ENCODE data around the gene CCND1. TPM values are rescaled to one million over a fixed set of nuclear protein-coding genes. Genes with fewer than 3 reads are reported as not detected.

CCND1 gene
- total and polyA plus RNA-seq, 11 donors: 27.9 to 312 (median 144) TPM

DNA sequence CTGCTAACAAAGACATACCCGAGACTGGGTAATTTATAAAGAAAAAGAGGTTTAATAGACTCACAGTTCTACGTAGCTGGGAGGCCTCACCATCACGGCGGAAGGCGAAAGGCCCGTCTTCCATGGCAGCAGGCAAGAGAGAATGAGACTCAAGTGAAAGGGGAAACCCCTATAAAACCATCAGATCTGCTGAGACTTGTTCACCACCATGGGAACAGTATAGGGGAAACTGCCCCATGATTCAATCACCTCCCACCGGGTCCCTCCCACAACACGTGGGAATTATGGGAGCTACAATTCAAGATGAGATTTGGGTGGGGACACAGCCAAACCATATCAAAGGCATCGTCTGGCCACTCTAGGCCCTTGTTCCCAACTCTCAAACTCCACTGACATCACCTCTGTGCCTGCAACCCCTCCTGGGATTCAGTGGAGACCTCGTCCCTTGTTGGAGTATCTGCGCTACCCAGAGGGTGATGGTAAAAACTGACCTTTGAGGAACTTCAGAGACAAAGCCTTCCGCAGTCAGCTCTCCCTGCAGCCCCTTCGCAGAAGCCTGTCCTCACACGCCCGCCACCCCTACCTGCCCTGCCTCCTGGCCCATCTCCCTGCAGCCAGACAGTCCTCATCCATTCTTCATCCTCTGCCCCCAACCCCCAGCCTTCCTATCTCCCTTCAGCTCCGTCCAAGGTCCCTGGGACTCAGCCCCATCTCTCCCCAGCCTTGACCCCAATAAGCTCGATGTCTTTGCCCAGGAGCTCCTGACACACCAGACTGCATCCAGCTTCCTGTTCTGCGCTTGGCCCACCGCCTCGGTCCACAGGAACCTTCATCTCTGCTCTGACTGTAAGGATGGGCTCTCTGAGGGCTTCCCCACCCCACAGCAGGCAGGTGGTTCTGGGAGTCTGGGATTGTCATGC lies 15.8 kb downstream of the CCND1 start:
- Histone ChIP-seq H3K9me3 (no peaks in the 10 kb centered on the region), H3K27me3 (no peaks in the 10 kb centered on the region), H3K4me1 (peaks cover 0 to 6% (median 0%) of the 10 kb centered on the region in 12 donors), H3K4me3 (no peak overlapping the region), H3K27ac (no peak overlapping the region), H3K36me3 (peaks cover 0 to 34% (median 20%) of the 10 kb centered on the region in 9 donors)
- ATAC-seq: no peak
- TF ChIP-seq CTCF (IDR thresholded peaks at IDR 0.05) (no peak), POLR2A (IDR thresholded peaks at IDR 0.05) (no peak)
- intact Hi-C loops (cut with DNase I): no loop called here
- DNase-seq: no peak
- 82 to 88% (median 85%) methylated on average over 19 to 20 of the region's 20 CpGs for WGBS, 4 donors

GRCh38 chr11:69657456-69657910 lies 16.5 kb downstream of the CCND1 start:
- 87 to 96% (median 91%) methylated on average over 11 to 14 of the region's 14 CpGs for WGBS, 4 donors
- DNase-seq: peak in 2 of 5 donors; percentile 18 to 37
- H3K36me3 ChIP-seq: peaks cover 0 to 28% (median 13%) of the 10 kb centered on the region in 9 donors
- no peak for TF ChIP-seq POLR2A (IDR thresholded peaks at IDR 0.05)
- no peak for TF ChIP-seq CTCF (IDR thresholded peaks at IDR 0.05)
- no peaks in the 10 kb centered on the region for H3K27me3 ChIP-seq
- no peaks in the 10 kb centered on the region for H3K9me3 ChIP-seq
- H3K4me1 ChIP-seq: peaks cover 0 to 8% (median 0%) of the 10 kb centered on the region in 12 donors
- intact Hi-C loops (cut with DNase I): no loop called here
- H3K27ac ChIP-seq: no peak overlapping the region
- no peak overlapping the region for H3K4me3 ChIP-seq
- no peak for ATAC-seq

DNA sequence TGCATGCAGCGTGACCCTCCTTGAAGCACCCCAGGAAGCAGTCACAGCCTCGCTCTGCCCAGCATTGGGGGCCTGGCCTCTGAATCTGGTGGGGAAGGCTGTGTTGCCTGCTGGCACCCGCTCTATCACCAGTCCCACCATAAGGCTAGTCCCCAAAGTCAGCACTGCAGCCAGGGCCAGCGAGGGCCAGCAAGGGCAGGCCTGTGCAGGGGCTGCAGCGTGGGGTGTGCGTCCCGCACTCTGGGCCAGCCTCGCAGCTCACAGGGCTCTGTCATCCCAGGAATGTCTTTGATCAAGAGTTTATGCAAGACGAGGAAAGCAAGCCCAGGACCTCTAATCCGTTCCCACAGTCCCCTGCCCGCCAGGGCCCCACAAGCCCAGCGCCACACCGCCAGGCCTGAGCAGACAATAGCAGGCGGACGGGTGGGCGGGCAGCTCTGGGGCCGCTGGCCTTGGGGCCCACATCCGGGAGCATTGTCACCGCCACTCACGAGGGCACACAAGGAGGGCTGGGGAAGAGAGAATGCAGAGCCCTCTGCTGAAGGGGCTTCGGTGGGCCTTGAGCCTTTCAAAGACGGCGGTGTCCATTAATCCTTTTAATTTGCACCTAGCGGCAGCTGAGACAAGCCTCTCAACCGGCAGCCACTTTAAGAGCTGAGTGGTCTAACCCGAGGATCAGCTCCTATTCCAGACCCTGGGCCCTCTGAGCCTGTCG lies 17.1 kb downstream of the CCND1 start:
- WGBS, 4 donors: 66 to 75% (median 69%) methylated on average over 21 to 27 of the region's 27 CpGs
- peaks cover 0 to 8% (median 0%) of the 10 kb centered on the region in 12 donors for H3K4me1 ChIP-seq
- H3K36me3 ChIP-seq: peaks cover 0 to 22% (median 11%) of the 10 kb centered on the region in 9 donors
- ATAC-seq: no peak
- intact Hi-C loops (cut with DNase I): no loop called here
- no peak overlapping the region for H3K27ac ChIP-seq
- H3K4me3 ChIP-seq: no peak overlapping the region
- no peaks in the 10 kb centered on the region for H3K9me3 ChIP-seq
- peak in 2 of 5 donors; percentile 9 to 55 for DNase-seq
- H3K27me3 ChIP-seq: no peaks in the 10 kb centered on the region
- TF ChIP-seq CTCF (IDR thresholded peaks at IDR 0.05) (no peak), POLR2A (IDR thresholded peaks at IDR 0.05) (no peak)

Measured in heart left ventricle (tissue), 16 donors.